ENCODE data around the gene CCNB2. TPM values are rescaled to one million over a fixed set of nuclear protein-coding genes. Genes with fewer than 3 reads are reported as not detected.

Gene CCNB2
- total and polyA plus RNA-seq, 10 of the 15 experiments (the other 5 are each of a cell fraction or from before 2014, with no cell fraction given), result 74.1 to 211 (median 103) TPM

- ChIA-PET CTCF (interaction anchor here (1.0 to 1.6 kb wide), 4 partner anchors 186 to 367 kb away, joined by 3 to 7 read pairs (median 4); no protein-coding TSS in a partner anchor), POLR2A (no interaction called here), RAD21 (ENCODE audit: unreplicated experiment) (interaction anchor here (0.6 to 2.1 kb wide), 4 partner anchors 37 to 190 kb away, joined by 3 to 6 read pairs (median 3); no protein-coding TSS in a partner anchor), SMC1A (ENCODE audit: uncharacterized antibody, unreplicated experiment) (interaction anchor here (0.7 to 2.2 kb wide), 13 partner anchors 9 to 358 kb away, joined by 3 to 7 read pairs (median 4); no protein-coding TSS in a partner anchor)
- peak; percentile 28 for DNase-seq (ENCODE audit: low read depth, low spot score)
- no peak overlapping the region for H3K4me3 ChIP-seq
- no peaks in the 10 kb centered on the region for H3K27me3 ChIP-seq (replicated peaks in 1 of 2; ENCODE audit: control insufficient read depth in 2 of 2, insufficient read depth in 2 of 2, low read length in 1 of 2)
- TF ChIP-seq BCL11A (IDR thresholded peaks at IDR 0.05; ENCODE audit: low read depth, low read length), result 0 out of 2 replicates have a peak, but pooled peaks have one; percentile 33
- TF ChIP-seq ZBTB33 (IDR thresholded peaks at IDR 0.05), result no peak
- TF ChIP-seq RUNX3 (IDR thresholded peaks at IDR 0.05; ENCODE audit: low read length), result peak; percentile 38
- TF ChIP-seq POU2F2 (IDR thresholded peaks at IDR 0.05; ENCODE audit: borderline replicate concordance, low read depth, low read length), result 0 out of 3 replicates have a peak, but pooled peaks have one; percentile 29
- TF ChIP-seq SPI1 (IDR thresholded peaks at IDR 0.05; ENCODE audit: borderline replicate concordance, insufficient read depth, low read depth, low read length), result peak; percentile 30; the same call in 1 of the 2 replicates
- TF ChIP-seq ZNF207 (IDR thresholded peaks at IDR 0.05; ENCODE audit: borderline replicate concordance), result no peak
- no peak for TF ChIP-seq PRDM15 (CRISPR knock-in tag; IDR thresholded peaks at IDR 0.05)
- peak; percentile 63; the same call in 1 of the 2 replicates for TF ChIP-seq POLR2AphosphoS5 (IDR thresholded peaks at IDR 0.05; ENCODE audit: low read length)
- TF ChIP-seq SUZ12 (IDR thresholded peaks at IDR 0.05; ENCODE audit: unreplicated experiment), result no peak
- TF ChIP-seq NBN (IDR thresholded peaks at IDR 0.05), result no peak
- no peaks in the 10 kb centered on the region; the same call in 2 of the 3 replicates for H3K9me3 ChIP-seq (replicated peaks; ENCODE audit: control insufficient read depth, insufficient read depth, low read length)
- H3K27ac ChIP-seq (ENCODE audit: control insufficient read depth, insufficient read depth), result peak overlapping the region; percentile 71
- peaks cover 3% of the 10 kb centered on the region; the same call in 1 of the 2 replicates for H3K4me1 ChIP-seq (ENCODE audit: control insufficient read depth, insufficient read depth, low read length)
- no peak for FAIRE-seq
- no peaks in the 10 kb centered on the region for H4K20me1 ChIP-seq (ENCODE audit: control insufficient read depth, insufficient read depth)
- H2AFZ ChIP-seq (ENCODE audit: control insufficient read depth, low read depth, low read length), result no peak overlapping the region
- H3K4me2 ChIP-seq (ENCODE audit: control insufficient read depth, insufficient read depth), result no peak overlapping the region
- H3K79me2 ChIP-seq (ENCODE audit: control insufficient read depth, insufficient read depth, low read length), result no peaks in the 10 kb centered on the region
- BruUV-seq (replicated peaks), result TSS peak; percentile 29
- in situ Hi-C loops (cut with MboI), result no loop called here
- H3K36me3 ChIP-seq (ENCODE audit: control insufficient read depth in 2 of 2, insufficient read depth in 2 of 2, low read length in 1 of 2), result peaks cover 8 to 54% of the 10 kb centered on the region in 2 experiments
- H3K9ac ChIP-seq (ENCODE audit: control insufficient read depth, insufficient read depth, low read length), result no peak overlapping the region
- intact Hi-C loops (cut with micrococcal nuclease; ENCODE audit: unreplicated experiment), result no loop called here
- peak; percentile 72 for ATAC-seq
- 54% methylated on average over 3 of the region's 3 CpGs for WGBS (ENCODE audit: insufficient coverage, insufficient replicate concordance, low lambda C conversion rate, missing lambda C conversion rate)
Measured at GRCh38 chr15:59165726-59166125, 60.8 kb downstream of the CCNB2 start.

Measured in GM12878 (cell line).